ENCODE data around the gene MB. TPM values are rescaled to one million over a fixed set of nuclear protein-coding genes. Genes with fewer than 3 reads are reported as not detected.
A peak's percentile ranks its signal among the peaks of the same experiment; 100 is the strongest.

MB gene
- polyA plus RNA-seq, 3 donors: not detected

DNA sequence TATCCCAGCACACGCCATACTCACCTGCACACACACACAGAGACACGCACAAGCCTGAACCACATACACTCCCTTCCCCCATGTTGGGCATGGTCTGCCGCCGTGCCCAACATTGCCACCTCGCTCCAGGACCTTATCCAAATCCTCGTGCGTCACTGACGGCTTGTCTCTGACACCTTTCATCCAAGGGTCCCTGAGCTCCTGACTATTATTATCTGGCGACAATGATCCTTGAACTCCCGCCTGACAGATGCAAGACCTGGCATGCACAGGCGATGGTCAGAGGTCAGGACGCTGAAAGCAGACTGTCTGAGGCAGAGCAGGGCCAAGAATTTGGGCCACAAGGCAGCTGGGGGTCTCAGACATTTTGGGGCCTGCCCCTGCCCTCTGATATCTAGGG lies 4.2 kb downstream of the MB start:
- Mint-ChIP-seq H3K36me3 (no peaks in the 10 kb centered on the region), H3K4me3 (no peak overlapping the region), H3K27me3 (ENCODE audit: low read depth in 3 of 3) (peaks cover 17 to 21% (median 20%) of the 10 kb centered on the region in 3 donors), H3K4me1 (peaks cover 41% of the 10 kb centered on the region), H3K27ac (peak overlapping the region in 1 of 7 donors; percentile 75), H3K9me3 (peaks cover 0 to 2% (median 0%) of the 10 kb centered on the region in 7 donors)
- WGBS (ENCODE audit: insufficient coverage): 98% methylated on average over 12 of the region's 12 CpGs
- Histone ChIP-seq H3K4me3 (replicated peaks in 1 of 3; ENCODE audit: low read depth in 2 of 3, low read length in 3 of 3) (no peak overlapping the region), H3K27me3 (ENCODE audit: control insufficient read depth in 2 of 2, insufficient read depth in 2 of 2, low read length in 2 of 2) (no peaks in the 10 kb centered on the region), H4K20me1 (ENCODE audit: insufficient read depth, low read length) (no peaks in the 10 kb centered on the region), H3K9ac (ENCODE audit: insufficient read depth, low read length, poor library complexity, severe bottlenecking) (no peak overlapping the region), H3K4me1 (ENCODE audit: control insufficient read depth in 1 of 2, insufficient read depth in 2 of 2, low read length in 2 of 2) (peaks cover 29 to 37% of the 10 kb centered on the region in 2 donors), H3K4me2 (replicated peaks; ENCODE audit: extremely low read depth, low read length, poor library complexity, severe bottlenecking) (no peak overlapping the region), H3K79me2 (ENCODE audit: insufficient read depth, low read length) (no peaks in the 10 kb centered on the region), H3K36me3 (replicated peaks in 1 of 2; ENCODE audit: control insufficient read depth in 1 of 2, insufficient read depth in 2 of 2, low read length in 2 of 2) (no peaks in the 10 kb centered on the region), H3K9me3 (replicated peaks in 1 of 2; ENCODE audit: control insufficient read depth in 1 of 2, insufficient read depth in 1 of 2, low read length in 2 of 2) (no peaks in the 10 kb centered on the region), H3K27ac (ENCODE audit: low read depth in 1 of 2, low read length in 2 of 2) (no peak overlapping the region), H2AFZ (ENCODE audit: insufficient read depth, low read depth, low read length, poor library complexity, severe bottlenecking) (no peak overlapping the region)
- no peak for DNase-seq
- intact Hi-C loops (cut with micrococcal nuclease): no loop called here
- TF ChIP-seq, protein P1, sequence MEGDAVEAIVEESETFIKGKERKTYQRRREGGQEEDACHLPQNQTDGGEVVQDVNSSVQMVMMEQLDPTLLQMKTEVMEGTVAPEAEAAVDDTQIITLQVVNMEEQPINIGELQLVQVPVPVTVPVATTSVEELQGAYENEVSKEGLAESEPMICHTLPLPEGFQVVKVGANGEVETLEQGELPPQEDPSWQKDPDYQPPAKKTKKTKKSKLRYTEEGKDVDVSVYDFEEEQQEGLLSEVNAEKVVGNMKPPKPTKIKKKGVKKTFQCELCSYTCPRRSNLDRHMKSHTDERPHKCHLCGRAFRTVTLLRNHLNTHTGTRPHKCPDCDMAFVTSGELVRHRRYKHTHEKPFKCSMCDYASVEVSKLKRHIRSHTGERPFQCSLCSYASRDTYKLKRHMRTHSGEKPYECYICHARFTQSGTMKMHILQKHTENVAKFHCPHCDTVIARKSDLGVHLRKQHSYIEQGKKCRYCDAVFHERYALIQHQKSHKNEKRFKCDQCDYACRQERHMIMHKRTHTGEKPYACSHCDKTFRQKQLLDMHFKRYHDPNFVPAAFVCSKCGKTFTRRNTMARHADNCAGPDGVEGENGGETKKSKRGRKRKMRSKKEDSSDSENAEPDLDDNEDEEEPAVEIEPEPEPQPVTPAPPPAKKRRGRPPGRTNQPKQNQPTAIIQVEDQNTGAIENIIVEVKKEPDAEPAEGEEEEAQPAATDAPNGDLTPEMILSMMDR (IDR thresholded peaks at IDR 0.05): no peak

DNA sequence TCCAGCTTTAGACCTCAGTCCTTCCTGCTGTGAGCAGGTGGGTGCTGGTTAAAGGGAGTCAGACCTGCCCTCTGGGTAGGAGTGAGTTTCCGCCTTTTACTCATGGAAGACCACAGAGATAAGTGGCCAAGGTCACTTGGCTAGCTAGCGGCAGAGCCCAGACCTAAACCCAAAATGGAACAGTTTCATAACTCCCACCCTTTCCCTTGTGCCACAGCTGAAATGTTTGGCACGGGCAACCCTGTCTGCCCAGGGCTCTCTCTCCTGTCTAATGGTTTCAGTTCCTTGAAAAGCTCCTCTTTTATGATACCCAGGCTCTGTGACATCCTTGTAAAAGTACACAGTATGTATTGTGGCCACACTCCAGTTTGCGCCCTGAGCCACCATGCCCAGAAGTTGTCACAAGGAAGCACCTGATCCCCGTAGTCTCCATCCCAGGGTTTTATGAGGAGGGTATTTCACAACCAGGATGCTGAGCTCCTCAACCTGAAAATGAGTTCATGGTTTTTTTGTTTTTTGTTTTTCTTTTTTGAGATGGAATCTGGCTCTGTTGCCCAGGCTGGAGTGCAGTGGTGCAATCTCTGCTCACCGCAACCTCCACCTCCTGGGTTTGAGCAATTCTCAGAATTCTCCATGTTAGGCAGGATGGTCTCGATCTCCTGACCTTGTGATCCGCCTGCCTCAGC lies 5.1 kb downstream of the MB start:
- peak overlapping the region; percentile 13 for H3K4me2 ChIP-seq (replicated peaks; ENCODE audit: extremely low read depth, low read length, poor library complexity, severe bottlenecking)
- TF ChIP-seq, protein P1 (IDR thresholded peaks at IDR 0.05): no peak
- no peaks in the 10 kb centered on the region for H3K36me3 ChIP-seq (replicated peaks in 1 of 2; ENCODE audit: control insufficient read depth in 1 of 2, insufficient read depth in 2 of 2, low read length in 2 of 2)
- H3K79me2 ChIP-seq (ENCODE audit: insufficient read depth, low read length): no peaks in the 10 kb centered on the region
- H3K27me3 Mint-ChIP-seq (ENCODE audit: low read depth in 3 of 3): peaks cover 17 to 21% (median 20%) of the 10 kb centered on the region in 3 donors
- DNase-seq: peak in 2 of 3 donors; percentile 64 to 65
- 0% methylated on average over 2 of the region's 8 CpGs for WGBS (ENCODE audit: insufficient coverage)
- peaks cover 0 to 2% (median 0%) of the 10 kb centered on the region in 7 donors for H3K9me3 Mint-ChIP-seq
- H3K4me3 Mint-ChIP-seq: no peak overlapping the region
- H3K27ac Mint-ChIP-seq: peak overlapping the region in 6 of 7 donors; percentile 40 to 83 (median 70)
- intact Hi-C loops (cut with micrococcal nuclease): no loop called here
- peaks cover 49% of the 10 kb centered on the region for H3K4me1 Mint-ChIP-seq
- peaks cover 37 to 45% of the 10 kb centered on the region in 2 donors for H3K4me1 ChIP-seq (ENCODE audit: control insufficient read depth in 1 of 2, insufficient read depth in 2 of 2, low read length in 2 of 2)
- no peaks in the 10 kb centered on the region for H4K20me1 ChIP-seq (ENCODE audit: insufficient read depth, low read length)
- peak overlapping the region in 1 of 2 donors; percentile 15 for H3K27ac ChIP-seq (ENCODE audit: low read depth in 1 of 2, low read length in 2 of 2)
- peak overlapping the region in 1 of 3 experiments; percentile 7 for H3K4me3 ChIP-seq (replicated peaks in 1 of 3; ENCODE audit: low read depth in 2 of 3, low read length in 3 of 3)
- no peaks in the 10 kb centered on the region for H3K27me3 ChIP-seq (ENCODE audit: control insufficient read depth in 2 of 2, insufficient read depth in 2 of 2, low read length in 2 of 2)
- no peak overlapping the region for H2AFZ ChIP-seq (ENCODE audit: insufficient read depth, low read depth, low read length, poor library complexity, severe bottlenecking)
- H3K9me3 ChIP-seq (replicated peaks in 1 of 2; ENCODE audit: control insufficient read depth in 1 of 2, insufficient read depth in 1 of 2, low read length in 2 of 2): no peaks in the 10 kb centered on the region
- H3K36me3 Mint-ChIP-seq: no peaks in the 10 kb centered on the region
- H3K9ac ChIP-seq (ENCODE audit: insufficient read depth, low read length, poor library complexity, severe bottlenecking): no peak overlapping the region
